ENCODE results near the gene SMARCAD1. TPM values are rescaled to one million over a fixed set of nuclear protein-coding genes. Genes with fewer than 3 reads are reported as not detected.

The SMARCAD1 gene
- total RNA-seq, 1 donor from 2014 or later = 27.9 TPM

Other genes with a start within 250 kb of the SMARCAD1 start
- gene HPGDS, start 135.0 kb downstream of the SMARCAD1 start, total RNA-seq = not detected in 2 replicates
- 71.2 and 168 TPM in 2 replicates for gene PDLIM5, start 244.1 kb downstream of the SMARCAD1 start, total RNA-seq